HCT116 (cell line): ENCODE measurements around the gene HEBP1. TPM values are rescaled to one million over a fixed set of nuclear protein-coding genes. Genes with fewer than 3 reads are reported as not detected.

ENCODE experiments used
- ATAC-seq: fragments of 200-7000 bp; cut with Tn5 transposase; 2 replicates; pipeline ENCODE4 v1.9.1; 2020; ENCODE audit warnings: mild to moderate bottlenecking, moderate library complexity
- BruUV-seq: library from RNA; stranded (reverse); fragments of 400-500 nt; replicated peaks from 2 replicates; lab custom pipeline; 2021; lab: Mats Ljungman, UMichigan
- CTCF ChIA-PET: fragments of 300-600 bp; sonication (Branson Sonifier 250); formaldehyde crosslinking; loops from one replicate; lab custom pipeline; 2021; ENCODE audit warnings: antibody characterized with exemption; lab: Charles Lee
- POLR2A ChIA-PET: fragments of 300-600, 350-600 bp; sonication (Branson Sonifier 250); formaldehyde crosslinking; loops from one replicate; lab custom pipeline; 2021; ENCODE audit warnings: antibody characterized with exemption; lab: Charles Lee
- RAD21 ChIA-PET, 2 experiments: fragments of 300-600 bp; sonication (Branson Sonifier 250); formaldehyde crosslinking; loops; one replicate each; lab custom pipeline; 2023; ENCODE audit warnings: low total read pairs in 2 of 2; ENCODE audit not compliant: uncharacterized antibody in 2 of 2, unreplicated experiment in 2 of 2, low non-redundant PET in 1 of 2; lab: Charles Lee
- DNase-seq: peaks from one replicate; pipeline ENCODE4 v3.0.0-alpha.2; 2010; ENCODE audit warnings: low read depth, low spot score
- H2AFZ ChIP-seq: fragments of 200-600 bp; shearing (Covaris generic), sonication (generic); 2 replicates; pipeline ENCODE4 v1.6.1; 2017; ENCODE audit warnings: low read depth, mixed run types, mixed read lengths, antibody characterized with exemption, low read length; ENCODE audit not compliant: poor library complexity, severe bottlenecking
- H3K27ac ChIP-seq: 2 replicates; pipeline ENCODE4 v1.5.1; 2012; ENCODE audit warnings: low read depth, low read length
- H3K27me3 ChIP-seq: fragments of 200-600 bp; sonication (generic); 2 replicates; pipeline ENCODE4 v1.6.1; 2016; ENCODE audit warnings: mixed run types, low read length, mixed read lengths; ENCODE audit not compliant: insufficient read depth
- H3K36me3 ChIP-seq, 2 experiments: fragments of 200-500 bp in 1 of 2; fragments of 200-600 bp in 1 of 2; sonication (Bioruptor generic) in 1 of 2; sonication (generic) in 1 of 2; 2 replicates each; pipeline versions ENCODE4 v1.5.1 to v1.6.1; 2014 to 2016; ENCODE audit warnings: low read length in 2 of 2, inconsistent platforms in 1 of 2, mixed read lengths in 1 of 2, mixed run types in 1 of 2; ENCODE audit not compliant: insufficient read depth in 2 of 2, control insufficient read depth in 1 of 2
- H3K4me1 ChIP-seq, 2 experiments: fragments of 200-600 bp in 1 of 2; sonication (generic) in 1 of 2; 2 replicates each; pipeline versions ENCODE4 v1.5.1 to v1.6.1; 2012 to 2017; ENCODE audit warnings: low read length in 2 of 2, inconsistent platforms in 1 of 2, mild to moderate bottlenecking in 1 of 2, mixed read lengths in 1 of 2, mixed run types in 1 of 2, moderate library complexity in 1 of 2; ENCODE audit not compliant: insufficient read depth in 2 of 2, control insufficient read depth in 1 of 2
- H3K4me2 ChIP-seq: fragments of 200-600 bp; sonication (generic); 2 replicates; pipeline ENCODE4 v1.6.1; 2017; ENCODE audit warnings: mixed run types, low read length, mixed read lengths
- H3K4me3 ChIP-seq, 2 experiments: fragments of 200-600 bp in 1 of 2; sonication (generic) in 1 of 2; replicated peaks in 1 of 2; 2 replicates each; pipeline ENCODE4 v1.5.1; 2011 to 2016; ENCODE audit warnings: low read length in 2 of 2, control low read depth in 1 of 2, low read depth in 1 of 2, mild to moderate bottlenecking in 1 of 2, mixed read lengths in 1 of 2, mixed run types in 1 of 2
- H3K79me2 ChIP-seq: fragments of 200-600 bp; sonication (generic); 2 replicates; pipeline ENCODE4 v1.6.1; 2017; ENCODE audit warnings: mild to moderate bottlenecking, mixed run types, low read length, moderate library complexity, mixed read lengths; ENCODE audit not compliant: insufficient read depth
- H3K9ac ChIP-seq: fragments of 200-600 bp; sonication (generic); 2 replicates; pipeline ENCODE4 v1.6.1; 2016; ENCODE audit warnings: low read length, mixed read lengths
- H3K9me2 ChIP-seq: fragments of 200-600 bp; sonication (generic), shearing (Covaris generic); 2 replicates; pipeline ENCODE4 v1.6.1; 2017; ENCODE audit warnings: mixed run types, mild to moderate bottlenecking, moderate library complexity; ENCODE audit not compliant: insufficient read depth
- H3K9me3 ChIP-seq, 2 experiments: fragments of 200-500 bp in 1 of 2; fragments of 200-600 bp in 1 of 2; sonication (Bioruptor generic) in 1 of 2; sonication (generic) in 1 of 2; 2 replicates each; pipeline ENCODE4 v1.6.1; 2014 to 2017; ENCODE audit warnings: low read length in 2 of 2, mixed read lengths in 2 of 2, inconsistent platforms in 1 of 2, low read depth in 1 of 2, mild to moderate bottlenecking in 1 of 2, mixed run types in 1 of 2, moderate library complexity in 1 of 2; ENCODE audit not compliant: control insufficient read depth in 1 of 2, insufficient read depth in 1 of 2
- H4K20me1 ChIP-seq: fragments of 200-600 bp; sonication (generic), shearing (Covaris generic); 2 replicates; pipeline ENCODE4 v1.6.1; 2017; ENCODE audit warnings: mixed run types, mild to moderate bottlenecking, moderate library complexity; ENCODE audit not compliant: insufficient read depth
- ATF3 ChIP-seq: IDR thresholded peaks from 2 replicates; pipeline ENCODE4 v1.6.1; 2012
- CBX3 ChIP-seq: IDR thresholded peaks from 2 replicates; pipeline ENCODE4 v1.6.1; 2012; ENCODE audit warnings: low read depth
- CEBPB ChIP-seq: IDR thresholded peaks from 2 replicates; pipeline ENCODE4 v1.6.1; 2012; ENCODE audit warnings: low read depth
- EGR1 ChIP-seq: IDR thresholded peaks from 2 replicates; pipeline ENCODE4 v1.6.1; 2012; ENCODE audit warnings: low read depth
- ELF1 ChIP-seq: IDR thresholded peaks from 2 replicates; pipeline ENCODE4 v1.6.1; 2012; ENCODE audit warnings: low read depth, borderline replicate concordance
- EZH2phosphoT487 ChIP-seq: fragments of 200-600 bp; IDR thresholded peaks from 2 replicates; pipeline ENCODE4 v1.6.1; 2018; ENCODE audit warnings: antibody characterized with exemption, borderline replicate concordance
- JUND ChIP-seq: IDR thresholded peaks from 2 replicates; pipeline ENCODE4 v1.6.1; 2012
- POLR2A ChIP-seq: IDR thresholded peaks from 2 replicates; pipeline ENCODE4 v1.7.0; 2011; ENCODE audit warnings: borderline replicate concordance; ENCODE audit not compliant: insufficient read depth, insufficient read length; ENCODE audit errors: extremely low read depth
- POLR2AphosphoS5 ChIP-seq: IDR thresholded peaks from 2 replicates; pipeline ENCODE4 v1.6.1; 2011; ENCODE audit warnings: mild to moderate bottlenecking, low read depth, low read length, moderate library complexity
- RAD21 ChIP-seq: IDR thresholded peaks from 2 replicates; pipeline ENCODE4 v1.6.1; 2012; ENCODE audit warnings: low read depth, mild to moderate bottlenecking
- REST ChIP-seq: IDR thresholded peaks from 2 replicates; pipeline ENCODE4 v1.6.1; 2012; ENCODE audit warnings: low read depth
- SP1 ChIP-seq: IDR thresholded peaks from 2 replicates; pipeline ENCODE4 v1.6.1; 2012; ENCODE audit warnings: low read depth
- SRF ChIP-seq: IDR thresholded peaks from 2 replicates; pipeline ENCODE4 v1.6.1; 2012; ENCODE audit warnings: low read depth
- TCF7L2 ChIP-seq: IDR thresholded peaks from 2 replicates; pipeline ENCODE4 v1.7.0; 2011; ENCODE audit warnings: borderline replicate concordance, inconsistent platforms; ENCODE audit not compliant: insufficient read depth, insufficient read length; ENCODE audit errors: extremely low read depth
- ZNF274 ChIP-seq: fragments of 200-500 bp; sonication (Bioruptor generic); IDR thresholded peaks from 2 replicates; pipeline ENCODE4 v1.6.1; 2014; ENCODE audit warnings: mild to moderate bottlenecking, low read depth, low read length, inconsistent platforms
- intact Hi-C: fragments of 100-400 bp; cut with micrococcal nuclease; formaldehyde crosslinking; loops from 2 replicates; pipeline ENCODE4 v1.10.0; 2022
- total RNA-seq: library from RNA; stranded (reverse); gene quantifications from one replicate; pipeline ENCODE4 v1.2.1, GENCODE V29; 2021; ENCODE audit not compliant: unreplicated experiment
- TF ChIP-seq, protein P1 (sequence below): IDR thresholded peaks from 2 replicates; pipeline ENCODE4 v1.6.1; 2011; ENCODE audit warnings: mild to moderate bottlenecking, low read length, moderate library complexity; ENCODE audit not compliant: insufficient replicate concordance; ENCODE audit errors: extremely low read depth
- TF ChIP-seq, protein P2 (sequence below), 3 experiments: fragments of 200-600 bp in 1 of 3; sonication (generic) in 1 of 3; IDR thresholded peaks in 2 of 3; conservative IDR thresholded peaks in 1 of 3; 2 replicates each; pipeline ENCODE4 v1.5.1; 2012 to 2017; ENCODE audit warnings: low read depth in 2 of 3, low read length in 2 of 3, antibody characterized with exemption in 1 of 3, borderline replicate concordance in 1 of 3, control low read depth in 1 of 3, mild to moderate bottlenecking in 1 of 3, mixed read lengths in 1 of 3, mixed run types in 1 of 3, moderate library complexity in 1 of 3; ENCODE audit not compliant: insufficient read depth in 1 of 3

The HEBP1 gene
- total RNA-seq, 1 experiment from 2014 or later, result 41.0 TPM

GRCh38 chr12:13001775-13002040, 1.6 kb upstream of the HEBP1 start:
- DNase-seq, result no peak
- peak overlapping the region; percentile 55; the same call in 1 of the 2 replicates for H3K27ac ChIP-seq

More at GRCh38 chr12:13001775-13002040, 1.6 kb upstream of the HEBP1 start:
- intact Hi-C loops, result loop anchor here (5.0 kb wide), 2 partner anchors 96 to 206 kb away; no protein-coding TSS in a partner anchor
- H3K4me1 ChIP-seq, result peaks cover 10 to 26% of the 10 kb centered on the region in 2 experiments
- no peaks in the 10 kb centered on the region for H3K9me2 ChIP-seq
- H3K9me3 ChIP-seq, result no peaks in the 10 kb centered on the region
- H3K27me3 ChIP-seq, result no peaks in the 10 kb centered on the region
- H3K4me2 ChIP-seq, result peak overlapping the region; percentile 88
- RAD21 ChIA-PET, result no interaction called here
- no peak for ATAC-seq
- 0 out of 4 replicates have a peak, but pooled peaks cover 0 to 2% of the 10 kb centered on the region in 2 experiments for H3K36me3 ChIP-seq
- peaks cover 15% of the 10 kb centered on the region for H3K79me2 ChIP-seq
- TF ChIP-seq ELF1 (no peak), REST (no peak), RAD21 (no peak), SP1 (no peak), EZH2phosphoT487 (no peak), ZNF274 (no peak), SRF (no peak), CBX3 (no peak), POLR2A (no peak), JUND (no peak), TCF7L2 (no peak), POLR2AphosphoS5 (no peak), CEBPB (no peak), ATF3 (no peak), EGR1 (no peak)
- TF ChIP-seq, protein P1, sequence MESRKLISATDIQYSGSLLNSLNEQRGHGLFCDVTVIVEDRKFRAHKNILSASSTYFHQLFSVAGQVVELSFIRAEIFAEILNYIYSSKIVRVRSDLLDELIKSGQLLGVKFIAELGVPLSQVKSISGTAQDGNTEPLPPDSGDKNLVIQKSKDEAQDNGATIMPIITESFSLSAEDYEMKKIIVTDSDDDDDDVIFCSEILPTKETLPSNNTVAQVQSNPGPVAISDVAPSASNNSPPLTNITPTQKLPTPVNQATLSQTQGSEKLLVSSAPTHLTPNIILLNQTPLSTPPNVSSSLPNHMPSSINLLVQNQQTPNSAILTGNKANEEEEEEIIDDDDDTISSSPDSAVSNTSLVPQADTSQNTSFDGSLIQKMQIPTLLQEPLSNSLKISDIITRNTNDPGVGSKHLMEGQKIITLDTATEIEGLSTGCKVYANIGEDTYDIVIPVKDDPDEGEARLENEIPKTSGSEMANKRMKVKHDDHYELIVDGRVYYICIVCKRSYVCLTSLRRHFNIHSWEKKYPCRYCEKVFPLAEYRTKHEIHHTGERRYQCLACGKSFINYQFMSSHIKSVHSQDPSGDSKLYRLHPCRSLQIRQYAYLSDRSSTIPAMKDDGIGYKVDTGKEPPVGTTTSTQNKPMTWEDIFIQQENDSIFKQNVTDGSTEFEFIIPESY, result no peak
- TF ChIP-seq, protein P2, sequence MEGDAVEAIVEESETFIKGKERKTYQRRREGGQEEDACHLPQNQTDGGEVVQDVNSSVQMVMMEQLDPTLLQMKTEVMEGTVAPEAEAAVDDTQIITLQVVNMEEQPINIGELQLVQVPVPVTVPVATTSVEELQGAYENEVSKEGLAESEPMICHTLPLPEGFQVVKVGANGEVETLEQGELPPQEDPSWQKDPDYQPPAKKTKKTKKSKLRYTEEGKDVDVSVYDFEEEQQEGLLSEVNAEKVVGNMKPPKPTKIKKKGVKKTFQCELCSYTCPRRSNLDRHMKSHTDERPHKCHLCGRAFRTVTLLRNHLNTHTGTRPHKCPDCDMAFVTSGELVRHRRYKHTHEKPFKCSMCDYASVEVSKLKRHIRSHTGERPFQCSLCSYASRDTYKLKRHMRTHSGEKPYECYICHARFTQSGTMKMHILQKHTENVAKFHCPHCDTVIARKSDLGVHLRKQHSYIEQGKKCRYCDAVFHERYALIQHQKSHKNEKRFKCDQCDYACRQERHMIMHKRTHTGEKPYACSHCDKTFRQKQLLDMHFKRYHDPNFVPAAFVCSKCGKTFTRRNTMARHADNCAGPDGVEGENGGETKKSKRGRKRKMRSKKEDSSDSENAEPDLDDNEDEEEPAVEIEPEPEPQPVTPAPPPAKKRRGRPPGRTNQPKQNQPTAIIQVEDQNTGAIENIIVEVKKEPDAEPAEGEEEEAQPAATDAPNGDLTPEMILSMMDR (IDR thresholded peaks at IDR 0.05 in 2 of 3, conservative IDR thresholded peaks at IDR 0.05 in 1 of 3; ENCODE audit: borderline replicate concordance in 1 of 3, insufficient read depth in 1 of 3, low read depth in 2 of 3, low read length in 2 of 3), result no peak
- TF ChIP-seq, all 23 proteins: peak for 0
- Histone ChIP-seq H4K20me1 (no peaks in the 10 kb centered on the region), H2AFZ (no peak overlapping the region), H3K9ac (peak overlapping the region; percentile 77), H3K4me3 (peak overlapping the region; percentile 71 to 72)
- POLR2A ChIA-PET, result no interaction called here
- no TSS peak for BruUV-seq
- CTCF ChIA-PET, result no interaction called here
